Cardiac fibroblast (primary cell): ENCODE results near the gene PLP1.
"Not testable (repeated sequence)": the region's sequence is repeated elsewhere in the genome, so short reads cannot be mapped to it uniquely, and the experiment has no call there.

ENCODE experiments used
- DNase-seq, 2 donors: peaks; one replicate each; pipeline versions ENCODE4 v3.0.0 to v3.0.0-alpha.2; 2010; ENCODE audit warnings: low read depth in 2 of 2
- H3K4me3 ChIP-seq, 2 donors: replicated peaks in 1 of 2; 1 replicate in 1 of 2; 2 replicates in 1 of 2; pipeline ENCODE4 v1.5.1; 2011; ENCODE audit warnings: low read depth in 2 of 2, low read length in 2 of 2, mild to moderate bottlenecking in 2 of 2, moderate library complexity in 1 of 2
- TF ChIP-seq, protein P1 (sequence below): IDR thresholded peaks from one replicate; pipeline ENCODE4 v1.5.1; 2011; ENCODE audit warnings: low read depth, mild to moderate bottlenecking, low read length, inconsistent platforms

The PLP1 gene

DNA sequence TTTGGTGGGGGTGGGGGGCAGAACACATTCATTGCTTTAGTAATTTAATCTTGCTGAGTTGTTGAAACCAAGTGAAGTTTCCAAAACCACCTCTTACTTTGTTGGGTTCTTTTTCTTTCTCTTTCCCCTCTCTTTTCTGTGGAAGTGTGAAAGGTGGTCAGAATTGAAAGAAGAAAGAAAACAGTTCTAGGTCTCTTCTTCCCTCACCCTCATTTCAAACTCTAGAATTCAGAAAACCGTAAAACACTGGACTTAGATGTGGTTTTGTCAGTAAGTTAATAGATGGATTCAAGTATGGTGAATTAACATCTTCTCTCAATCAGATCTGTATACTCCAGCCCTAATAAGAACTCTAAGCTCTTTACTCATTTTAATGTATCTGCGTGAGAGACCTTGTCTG is 23.7 kb downstream of the PLP1 start:
- TF ChIP-seq, protein P1, sequence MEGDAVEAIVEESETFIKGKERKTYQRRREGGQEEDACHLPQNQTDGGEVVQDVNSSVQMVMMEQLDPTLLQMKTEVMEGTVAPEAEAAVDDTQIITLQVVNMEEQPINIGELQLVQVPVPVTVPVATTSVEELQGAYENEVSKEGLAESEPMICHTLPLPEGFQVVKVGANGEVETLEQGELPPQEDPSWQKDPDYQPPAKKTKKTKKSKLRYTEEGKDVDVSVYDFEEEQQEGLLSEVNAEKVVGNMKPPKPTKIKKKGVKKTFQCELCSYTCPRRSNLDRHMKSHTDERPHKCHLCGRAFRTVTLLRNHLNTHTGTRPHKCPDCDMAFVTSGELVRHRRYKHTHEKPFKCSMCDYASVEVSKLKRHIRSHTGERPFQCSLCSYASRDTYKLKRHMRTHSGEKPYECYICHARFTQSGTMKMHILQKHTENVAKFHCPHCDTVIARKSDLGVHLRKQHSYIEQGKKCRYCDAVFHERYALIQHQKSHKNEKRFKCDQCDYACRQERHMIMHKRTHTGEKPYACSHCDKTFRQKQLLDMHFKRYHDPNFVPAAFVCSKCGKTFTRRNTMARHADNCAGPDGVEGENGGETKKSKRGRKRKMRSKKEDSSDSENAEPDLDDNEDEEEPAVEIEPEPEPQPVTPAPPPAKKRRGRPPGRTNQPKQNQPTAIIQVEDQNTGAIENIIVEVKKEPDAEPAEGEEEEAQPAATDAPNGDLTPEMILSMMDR, result no peak
- no peak overlapping the region for H3K4me3 ChIP-seq
- DNase-seq, result no peak

DNA sequence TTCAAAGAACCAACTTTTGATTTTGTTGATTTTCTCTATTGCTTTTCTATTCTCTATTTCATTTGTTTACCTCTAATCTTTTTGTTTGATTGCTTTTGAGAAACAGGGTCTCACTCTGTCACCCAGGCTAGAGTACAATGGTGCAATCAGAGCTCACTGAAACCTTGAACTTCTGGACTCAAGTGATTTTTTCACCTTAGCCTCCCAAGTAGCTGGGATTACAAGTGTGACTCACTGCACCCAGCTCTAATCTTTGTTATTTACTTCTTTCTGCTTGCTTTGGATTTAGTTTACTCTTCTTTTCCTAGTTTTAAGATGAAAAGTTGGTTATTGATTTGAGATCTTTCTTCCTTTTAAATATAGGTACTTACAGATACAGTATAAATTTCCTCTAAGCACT is 29.2 kb downstream of the PLP1 start:
- no peak for DNase-seq
- no peak overlapping the region for H3K4me3 ChIP-seq
- TF ChIP-seq, protein P1, result no peak

DNA sequence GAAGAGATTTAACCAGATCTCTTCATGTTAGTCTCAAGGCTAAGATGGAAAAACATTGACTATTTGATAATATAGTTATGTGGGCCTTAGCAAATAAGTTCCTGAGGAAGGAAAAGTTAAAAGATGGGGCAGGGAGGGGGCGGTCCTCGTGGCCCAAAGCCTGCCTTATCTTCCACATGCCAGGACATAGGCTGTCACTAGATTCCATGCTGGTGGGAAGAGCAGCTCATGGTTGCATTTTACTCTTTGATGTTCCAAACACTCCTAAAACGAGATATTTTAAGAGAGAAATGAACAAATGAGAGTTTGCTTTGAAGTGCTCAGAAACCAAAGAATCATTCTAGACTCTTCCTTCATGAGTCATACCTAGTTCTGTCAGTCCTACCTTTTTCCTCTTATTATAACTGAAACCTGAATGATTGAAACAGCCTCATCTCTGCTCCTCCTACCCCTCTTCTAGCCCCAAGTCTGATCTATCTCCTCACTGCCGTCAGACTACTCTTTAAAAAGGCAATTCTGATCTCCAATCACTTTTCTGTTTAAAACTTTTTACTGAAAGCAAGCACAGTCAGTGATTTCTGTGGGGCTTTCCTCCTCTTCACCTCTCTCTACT is 30.3 kb downstream of the PLP1 start:
- TF ChIP-seq, protein P1, result no peak
- H3K4me3 ChIP-seq, result no peak overlapping the region
- DNase-seq, result no peak

DNA sequence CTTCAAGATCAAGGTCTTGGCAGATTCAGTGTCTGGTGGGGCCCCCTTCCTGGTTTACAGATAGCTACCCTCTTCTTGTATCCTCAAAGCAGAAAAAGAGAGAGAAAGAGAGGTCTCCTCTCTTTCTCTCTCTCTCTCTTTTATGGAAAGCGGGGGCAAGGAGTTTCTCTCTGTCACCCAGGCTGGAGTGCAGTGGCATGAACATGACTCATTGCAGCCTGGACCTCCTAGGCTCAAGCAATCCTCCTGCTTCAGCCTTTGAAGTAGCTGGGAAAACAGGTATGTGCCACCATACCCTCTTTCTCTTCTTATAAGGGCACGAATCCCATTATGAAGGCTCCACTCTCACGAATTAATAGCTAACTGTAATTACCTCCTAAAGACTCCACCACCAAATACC is 35.2 kb downstream of the PLP1 start:
- no peak for DNase-seq
- TF ChIP-seq, protein P1, result no peak
- H3K4me3 ChIP-seq, result no peak overlapping the region

DNA sequence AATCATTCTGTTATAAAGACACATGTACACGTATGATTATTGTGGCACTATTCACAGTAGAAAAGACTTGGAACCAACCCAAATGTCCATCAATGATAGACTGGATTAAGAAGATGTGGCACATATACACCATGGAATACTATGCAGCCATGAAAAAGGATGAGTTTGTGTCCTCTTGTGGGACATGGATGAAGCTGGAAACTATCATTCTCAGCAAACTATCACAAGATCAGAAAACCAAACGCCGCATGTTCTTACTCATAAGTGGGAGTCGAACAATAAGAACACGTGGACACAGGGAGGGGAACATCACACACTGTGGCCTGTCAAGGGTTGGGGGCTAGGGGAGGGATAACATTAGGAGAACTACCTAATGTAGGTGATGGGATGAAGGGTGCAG is 40.5 kb downstream of the PLP1 start:
- not testable (repeated sequence) for DNase-seq

DNA sequence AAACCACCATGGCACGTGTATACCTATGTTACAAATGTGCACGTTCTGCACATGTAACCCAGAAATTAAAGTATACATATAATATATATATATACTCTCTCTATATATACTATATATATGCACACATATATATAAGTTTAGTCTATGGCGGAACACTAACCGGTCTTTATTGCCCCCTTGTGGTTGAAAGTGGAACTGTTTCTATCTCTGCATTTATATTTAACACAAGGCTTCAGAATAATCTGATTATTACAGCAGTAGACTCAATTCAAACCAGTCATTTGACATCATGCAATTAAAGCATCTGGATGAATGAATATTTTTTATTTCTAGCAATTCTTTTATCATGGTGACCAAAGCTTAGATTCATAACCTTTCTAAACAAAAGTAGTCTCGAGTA is 40.9 kb downstream of the PLP1 start:
- peak; percentile 51 to 61 for DNase-seq
- TF ChIP-seq, protein P1, result peak; percentile 39
- no peak overlapping the region for H3K4me3 ChIP-seq

More for the DNA sequence above, 40.5 kb downstream of the PLP1 start:
- H3K4me3 ChIP-seq, result not testable (repeated sequence)

DNA sequence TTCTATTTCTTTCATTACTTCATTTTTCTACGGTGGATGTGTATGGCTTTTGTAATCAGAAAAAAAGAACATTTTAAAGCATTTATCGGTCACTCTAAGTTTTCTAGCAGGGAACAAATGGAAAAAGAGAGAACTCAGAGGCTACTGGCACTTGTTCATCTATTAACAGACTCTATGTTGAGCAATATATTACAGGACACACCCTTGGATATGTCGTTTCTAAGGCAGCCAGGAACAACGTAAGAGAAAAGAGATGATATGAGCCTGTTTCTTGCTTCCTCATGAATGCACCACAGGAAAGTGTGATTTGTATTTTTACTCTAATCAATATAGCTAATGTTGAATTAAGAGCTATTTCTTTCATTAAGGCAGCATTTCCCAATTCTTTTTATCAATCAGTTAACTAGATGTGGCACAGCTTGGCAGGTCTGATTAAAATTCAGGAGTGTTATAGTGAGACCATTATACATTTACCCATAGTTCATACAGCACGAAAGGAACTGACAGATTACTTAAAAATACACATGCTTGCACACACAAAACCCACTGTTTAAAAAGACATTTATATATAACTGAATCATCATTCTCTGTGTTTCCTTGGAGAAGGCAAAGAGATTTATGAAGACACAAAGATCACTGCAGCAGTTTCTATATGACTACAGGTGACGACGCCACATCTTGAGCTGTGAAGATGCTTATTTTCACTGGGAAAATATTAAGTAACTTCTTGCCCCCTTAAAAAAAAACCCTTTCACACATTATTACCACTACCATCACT is 42.4 kb downstream of the PLP1 start:
- TF ChIP-seq, protein P1, result no peak
- H3K4me3 ChIP-seq, result no peak overlapping the region
- DNase-seq, result peak; percentile 24 to 55

DNA sequence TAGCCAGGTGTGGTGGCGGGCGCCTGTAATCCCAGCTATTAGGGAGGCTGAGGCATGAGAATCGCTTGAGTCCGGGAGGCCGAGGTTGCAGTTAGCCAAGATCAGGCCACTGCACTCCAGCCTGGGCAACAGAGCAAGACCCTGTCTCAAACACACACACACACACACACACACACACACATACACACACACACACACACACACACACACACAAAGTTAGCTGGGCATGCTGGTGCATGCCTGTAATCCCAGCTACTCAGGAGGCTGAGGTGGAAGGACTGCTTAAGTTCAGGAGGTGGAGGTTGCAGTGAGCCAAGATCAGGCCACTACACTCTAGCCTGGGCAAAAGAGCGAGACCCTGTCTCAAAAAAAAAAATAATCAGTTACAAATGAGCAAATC is 44.2 kb downstream of the PLP1 start:
- DNase-seq, H3K4me3 ChIP-seq: not testable (repeated sequence)
